Measurements from ENCODE around the gene PMM2. TPM values are rescaled to one million over a fixed set of nuclear protein-coding genes. Genes with fewer than 3 reads are reported as not detected.
"Not testable (repeated sequence)": the region's sequence is repeated elsewhere in the genome, so short reads cannot be mapped to it uniquely, and the experiment has no call there.

Gene PMM2
- total and polyA plus RNA-seq, 2 experiments from 2014 or later, result 39.6 to 46.4 TPM

DNA sequence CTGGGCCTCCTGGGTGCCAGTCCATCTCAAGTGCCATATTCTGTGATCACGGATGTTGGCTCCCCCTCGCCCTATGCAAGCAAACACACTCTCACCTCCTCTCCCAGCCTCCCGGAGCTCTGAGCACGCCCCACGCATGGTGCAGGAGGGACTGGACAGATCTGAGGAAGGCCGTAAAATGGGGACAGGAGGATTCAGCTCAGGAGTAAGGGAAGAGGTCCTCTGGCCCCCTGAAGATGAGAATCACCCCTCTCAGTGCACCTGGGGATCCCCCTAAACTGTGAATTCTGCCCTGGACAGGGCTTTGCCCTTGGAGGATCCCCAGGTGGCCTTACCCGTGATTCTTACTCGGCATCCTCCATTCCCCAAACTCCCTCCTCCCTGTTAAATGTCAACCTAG is 15.8 kb upstream of the PMM2 start:
- no peaks in the 10 kb centered on the region for H3K4me1 ChIP-seq (ENCODE audit: insufficient read depth)
- H4K20me1 ChIP-seq (ENCODE audit: insufficient read depth), result no peaks in the 10 kb centered on the region
- no peaks in the 10 kb centered on the region for H3K79me2 ChIP-seq (ENCODE audit: insufficient read depth)
- no peaks in the 10 kb centered on the region for H3K36me3 ChIP-seq (ENCODE audit: low read depth)
- no peak for DNase-seq
- H3F3A ChIP-seq (ENCODE audit: insufficient read depth), result no peaks in the 10 kb centered on the region
- H3K9me3 ChIP-seq (ENCODE audit: low read depth), result no peaks in the 10 kb centered on the region
- H3K9me2 ChIP-seq (ENCODE audit: insufficient read depth), result no peaks in the 10 kb centered on the region
- H3K9ac ChIP-seq, result no peak overlapping the region
- in situ Hi-C loops (cut with MboI), result no loop called here
- no peaks in the 10 kb centered on the region for H3K27me3 ChIP-seq (replicated peaks; ENCODE audit: insufficient read depth)
- H3K4me2 ChIP-seq (ENCODE audit: unreplicated experiment), result no peak overlapping the region
- no peak overlapping the region for H2AFZ ChIP-seq
- TF ChIP-seq EZH2phosphoT487 (IDR thresholded peaks at IDR 0.05; ENCODE audit: insufficient read depth, low read depth) (no peak), EZH2 (IDR thresholded peaks at IDR 0.05; ENCODE audit: insufficient read depth, poor library complexity, severe bottlenecking) (no peak)
- H3K4me3 ChIP-seq, result no peak overlapping the region
- H3K27ac ChIP-seq, result no peak overlapping the region
- WGBS, 2 experiments (ENCODE audit: low coverage in 1 of 2, low lambda C conversion rate in 2 of 2, missing lambda C conversion rate in 2 of 2), result 88 to 89% methylated on average over 8 of the region's 8 CpGs

DNA sequence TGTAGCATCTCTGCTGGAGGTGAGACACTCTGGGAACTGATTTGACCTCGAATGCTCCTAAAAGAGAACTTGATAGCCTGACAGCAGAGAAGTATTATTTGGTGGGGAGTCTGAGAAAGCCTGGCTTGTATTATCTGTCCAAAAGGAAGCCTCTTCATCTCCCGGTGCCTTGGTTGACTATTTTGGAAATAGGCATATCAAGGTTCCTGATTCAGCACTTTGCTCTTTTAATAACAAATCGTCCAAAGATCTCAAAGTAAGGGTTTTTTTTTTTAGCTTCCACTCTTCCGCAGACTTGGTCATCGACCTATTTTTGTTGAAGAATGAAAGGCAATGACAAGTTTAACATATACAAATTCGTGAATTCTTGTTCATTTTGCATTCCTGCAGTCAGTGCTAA is 15.0 kb upstream of the PMM2 start:
- Histone ChIP-seq H3K4me3 (no peak overlapping the region), H3K9me2 (ENCODE audit: insufficient read depth) (no peaks in the 10 kb centered on the region), H3K9me3 (ENCODE audit: low read depth) (no peaks in the 10 kb centered on the region), H3K27ac (no peak overlapping the region), H2AFZ (no peak overlapping the region), H3K27me3 (replicated peaks; ENCODE audit: insufficient read depth) (no peaks in the 10 kb centered on the region), H3F3A (ENCODE audit: insufficient read depth) (no peaks in the 10 kb centered on the region), H4K20me1 (ENCODE audit: insufficient read depth) (no peaks in the 10 kb centered on the region), H3K4me2 (ENCODE audit: unreplicated experiment) (no peak overlapping the region), H3K36me3 (ENCODE audit: low read depth) (no peaks in the 10 kb centered on the region), H3K79me2 (ENCODE audit: insufficient read depth) (no peaks in the 10 kb centered on the region), H3K9ac (no peak overlapping the region), H3K4me1 (ENCODE audit: insufficient read depth) (no peaks in the 10 kb centered on the region)
- 63 to 65% methylated on average over 6 of the region's 6 CpGs for WGBS, 2 experiments (ENCODE audit: low coverage in 1 of 2, low lambda C conversion rate in 2 of 2, missing lambda C conversion rate in 2 of 2)
- in situ Hi-C loops (cut with MboI), result no loop called here
- no peak for TF ChIP-seq EZH2 (IDR thresholded peaks at IDR 0.05; ENCODE audit: insufficient read depth, poor library complexity, severe bottlenecking)
- TF ChIP-seq EZH2phosphoT487 (IDR thresholded peaks at IDR 0.05; ENCODE audit: insufficient read depth, low read depth), result no peak
- DNase-seq, result no peak

GRCh38 chr16:8785408-8785807 is 12.2 kb upstream of the PMM2 start:
- no peak for DNase-seq
- Histone ChIP-seq H3K27me3 (replicated peaks; ENCODE audit: insufficient read depth) (no peaks in the 10 kb centered on the region), H3K27ac (no peak overlapping the region), H3K36me3 (ENCODE audit: low read depth) (no peaks in the 10 kb centered on the region), H3K9me3 (ENCODE audit: low read depth) (no peaks in the 10 kb centered on the region), H2AFZ (no peak overlapping the region), H3K4me3 (no peak overlapping the region), H3K79me2 (ENCODE audit: insufficient read depth) (no peaks in the 10 kb centered on the region), H3K4me1 (ENCODE audit: insufficient read depth) (no peaks in the 10 kb centered on the region), H3K9ac (no peak overlapping the region), H4K20me1 (ENCODE audit: insufficient read depth) (no peaks in the 10 kb centered on the region), H3F3A (ENCODE audit: insufficient read depth) (no peaks in the 10 kb centered on the region), H3K4me2 (ENCODE audit: unreplicated experiment) (no peak overlapping the region), H3K9me2 (ENCODE audit: insufficient read depth) (no peaks in the 10 kb centered on the region)
- in situ Hi-C loops (cut with MboI), result no loop called here
- TF ChIP-seq EZH2phosphoT487 (IDR thresholded peaks at IDR 0.05; ENCODE audit: insufficient read depth, low read depth), result no peak
- no peak for TF ChIP-seq EZH2 (IDR thresholded peaks at IDR 0.05; ENCODE audit: insufficient read depth, poor library complexity, severe bottlenecking)
- WGBS, 2 experiments (ENCODE audit: low coverage in 1 of 2, low lambda C conversion rate in 2 of 2, missing lambda C conversion rate in 2 of 2), result 68 to 71% methylated on average over 6 of the region's 6 CpGs

DNA sequence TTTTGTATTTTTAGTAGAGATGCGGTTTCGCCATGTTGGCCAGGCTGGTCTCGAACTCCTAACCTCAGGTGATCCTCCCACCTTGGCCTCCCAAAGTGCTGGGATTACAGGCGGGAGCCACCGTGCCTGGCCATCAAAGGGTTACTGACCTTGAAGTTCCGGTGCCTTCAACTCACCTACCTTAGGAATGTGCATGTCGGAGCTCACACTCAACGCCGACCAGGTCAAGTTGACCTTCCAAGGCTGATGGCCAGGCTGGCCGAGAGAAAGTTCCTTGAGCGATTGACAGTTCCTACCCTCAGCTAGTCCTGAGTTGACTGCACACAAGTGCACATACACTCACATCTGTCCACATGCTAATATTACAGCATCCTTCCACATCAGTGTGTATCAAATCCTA is 11.3 kb upstream of the PMM2 start:
- H3K4me1 ChIP-seq (ENCODE audit: insufficient read depth); DNase-seq; H3K79me2 ChIP-seq (ENCODE audit: insufficient read depth); H2AFZ ChIP-seq; H3K4me2 ChIP-seq (ENCODE audit: unreplicated experiment); H4K20me1 ChIP-seq (ENCODE audit: insufficient read depth); H3K9me3 ChIP-seq (ENCODE audit: low read depth); in situ Hi-C loops (cut with MboI); H3K9me2 ChIP-seq (ENCODE audit: insufficient read depth); H3K9ac ChIP-seq; H3K27ac ChIP-seq; H3K4me3 ChIP-seq; H3F3A ChIP-seq (ENCODE audit: insufficient read depth); H3K36me3 ChIP-seq (ENCODE audit: low read depth); H3K27me3 ChIP-seq (replicated peaks; ENCODE audit: insufficient read depth): not testable (repeated sequence)
- WGBS, 2 experiments (ENCODE audit: low coverage in 1 of 2, low lambda C conversion rate in 2 of 2, missing lambda C conversion rate in 2 of 2), result 81 to 84% methylated on average over 11 of the region's 11 CpGs

DNA sequence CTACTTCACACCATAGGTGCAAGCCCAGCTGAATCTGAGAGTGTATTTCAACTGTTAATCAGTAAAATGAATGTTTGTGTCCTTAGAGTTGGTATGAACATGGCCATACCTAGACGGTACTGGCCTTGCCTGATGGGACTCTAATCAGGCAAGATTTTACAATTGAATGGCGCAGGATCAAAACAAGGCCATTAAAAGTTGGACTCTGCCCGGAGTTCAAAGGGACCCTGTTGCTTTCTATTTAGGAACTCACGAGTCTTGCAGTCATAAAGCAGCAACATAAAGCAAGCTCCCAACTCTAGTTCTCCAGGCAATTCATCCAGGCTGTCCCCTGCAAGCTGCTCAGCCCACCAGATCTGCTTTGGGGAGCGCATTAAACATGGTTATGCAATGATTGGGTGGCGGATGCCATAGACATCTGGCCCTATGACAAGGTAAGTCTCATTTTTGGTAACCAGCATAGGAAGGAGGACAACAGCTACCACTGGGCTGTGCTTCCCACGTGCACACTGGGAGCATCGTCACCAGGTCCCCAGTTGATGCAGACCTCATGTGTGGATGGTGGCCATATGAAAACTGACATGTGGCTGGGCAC is 9.0 kb upstream of the PMM2 start:
- 0 out of 2 replicates have a peak, but pooled peaks cover 3% of the 10 kb centered on the region for H3K79me2 ChIP-seq (ENCODE audit: insufficient read depth)
- H3K4me1 ChIP-seq (ENCODE audit: insufficient read depth), result no peaks in the 10 kb centered on the region
- no peak overlapping the region for H3K4me2 ChIP-seq (ENCODE audit: unreplicated experiment)
- no peak overlapping the region for H3K4me3 ChIP-seq
- no peaks in the 10 kb centered on the region for H4K20me1 ChIP-seq (ENCODE audit: insufficient read depth)
- H3K36me3 ChIP-seq (ENCODE audit: low read depth), result no peaks in the 10 kb centered on the region
- H3K9me2 ChIP-seq (ENCODE audit: insufficient read depth), result no peaks in the 10 kb centered on the region
- no peak for TF ChIP-seq EZH2phosphoT487 (IDR thresholded peaks at IDR 0.05; ENCODE audit: insufficient read depth, low read depth)
- TF ChIP-seq EZH2 (IDR thresholded peaks at IDR 0.05; ENCODE audit: insufficient read depth, poor library complexity, severe bottlenecking), result no peak
- in situ Hi-C loops (cut with MboI), result no loop called here
- H2AFZ ChIP-seq, result no peak overlapping the region
- WGBS, 2 experiments (ENCODE audit: low coverage in 1 of 2, low lambda C conversion rate in 2 of 2, missing lambda C conversion rate in 2 of 2), result 74 to 75% methylated on average over 8 of the region's 8 CpGs
- no peak overlapping the region for H3K27ac ChIP-seq
- DNase-seq, result no peak
- no peak overlapping the region for H3K9ac ChIP-seq
- H3K9me3 ChIP-seq (ENCODE audit: low read depth), result no peaks in the 10 kb centered on the region
- H3F3A ChIP-seq (ENCODE audit: insufficient read depth), result no peaks in the 10 kb centered on the region
- no peaks in the 10 kb centered on the region for H3K27me3 ChIP-seq (replicated peaks; ENCODE audit: insufficient read depth)
